Retinal pigment epithelial cell (primary cell): ENCODE results near the gene DNAH11.
A peak's percentile ranks its signal among the peaks of the same experiment; 100 is the strongest.
"Not testable (repeated sequence)": the region's sequence is repeated elsewhere in the genome, so short reads cannot be mapped to it uniquely, and the experiment has no call there.

Experiments used
- DNase-seq: peaks from one replicate; pipeline ENCODE4 v3.0.0-alpha.2; 2010; ENCODE audit warnings: low read depth
- H3K4me3 ChIP-seq: 2 replicates; pipeline ENCODE4 v1.5.1; 2011; ENCODE audit warnings: mild to moderate bottlenecking, low read length, control low read depth, moderate library complexity
- TF ChIP-seq, protein P1 (sequence below): conservative IDR thresholded peaks from 2 replicates; pipeline ENCODE4 v1.5.1; 2011; ENCODE audit warnings: low read depth, low read length, control low read depth, inconsistent platforms

The DNAH11 gene

DNA sequence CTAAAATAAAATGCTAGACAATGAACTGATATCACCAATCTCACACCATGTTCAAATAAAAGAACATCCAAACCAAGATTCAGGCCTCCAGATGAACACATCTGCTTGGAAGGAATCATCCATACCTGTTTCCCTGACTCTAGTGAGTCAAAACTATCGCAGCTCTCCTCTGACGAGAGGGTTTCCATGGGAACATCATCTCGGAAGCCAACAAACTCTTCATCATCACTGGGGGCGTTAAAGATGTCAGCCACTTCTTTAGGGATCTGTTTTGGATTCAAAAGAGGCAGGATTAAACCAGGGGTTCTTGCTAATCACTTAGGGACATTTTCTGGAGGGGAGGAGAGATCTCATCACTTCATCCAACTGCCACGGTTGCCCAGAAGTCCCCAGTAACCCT lies 373.8 kb downstream of the DNAH11 start:
- H3K4me3 ChIP-seq, result no peak overlapping the region
- no peak for DNase-seq
- TF ChIP-seq, protein P1, sequence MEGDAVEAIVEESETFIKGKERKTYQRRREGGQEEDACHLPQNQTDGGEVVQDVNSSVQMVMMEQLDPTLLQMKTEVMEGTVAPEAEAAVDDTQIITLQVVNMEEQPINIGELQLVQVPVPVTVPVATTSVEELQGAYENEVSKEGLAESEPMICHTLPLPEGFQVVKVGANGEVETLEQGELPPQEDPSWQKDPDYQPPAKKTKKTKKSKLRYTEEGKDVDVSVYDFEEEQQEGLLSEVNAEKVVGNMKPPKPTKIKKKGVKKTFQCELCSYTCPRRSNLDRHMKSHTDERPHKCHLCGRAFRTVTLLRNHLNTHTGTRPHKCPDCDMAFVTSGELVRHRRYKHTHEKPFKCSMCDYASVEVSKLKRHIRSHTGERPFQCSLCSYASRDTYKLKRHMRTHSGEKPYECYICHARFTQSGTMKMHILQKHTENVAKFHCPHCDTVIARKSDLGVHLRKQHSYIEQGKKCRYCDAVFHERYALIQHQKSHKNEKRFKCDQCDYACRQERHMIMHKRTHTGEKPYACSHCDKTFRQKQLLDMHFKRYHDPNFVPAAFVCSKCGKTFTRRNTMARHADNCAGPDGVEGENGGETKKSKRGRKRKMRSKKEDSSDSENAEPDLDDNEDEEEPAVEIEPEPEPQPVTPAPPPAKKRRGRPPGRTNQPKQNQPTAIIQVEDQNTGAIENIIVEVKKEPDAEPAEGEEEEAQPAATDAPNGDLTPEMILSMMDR, result no peak

DNA sequence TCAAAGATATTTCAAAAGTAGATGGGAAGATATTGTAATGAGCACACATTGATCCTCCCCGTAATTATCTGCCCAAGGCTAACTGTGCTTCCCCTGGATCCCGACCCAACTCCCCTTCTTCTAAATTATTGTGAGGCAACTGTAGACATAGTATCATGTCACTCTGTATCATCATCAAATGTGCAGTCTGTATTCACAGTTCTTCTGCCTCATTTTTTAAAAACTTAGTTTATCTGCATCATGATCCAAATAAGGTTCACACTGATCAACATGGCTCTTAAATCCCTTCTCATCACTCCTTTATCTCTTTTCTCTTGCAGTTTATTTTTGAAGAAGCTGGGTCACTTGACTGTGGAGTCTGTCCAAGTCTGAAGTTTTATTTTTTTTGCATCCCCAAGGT lies 375.4 kb downstream of the DNAH11 start:
- TF ChIP-seq, protein P1, result no peak
- H3K4me3 ChIP-seq, result no peak overlapping the region
- DNase-seq, result no peak

DNA sequence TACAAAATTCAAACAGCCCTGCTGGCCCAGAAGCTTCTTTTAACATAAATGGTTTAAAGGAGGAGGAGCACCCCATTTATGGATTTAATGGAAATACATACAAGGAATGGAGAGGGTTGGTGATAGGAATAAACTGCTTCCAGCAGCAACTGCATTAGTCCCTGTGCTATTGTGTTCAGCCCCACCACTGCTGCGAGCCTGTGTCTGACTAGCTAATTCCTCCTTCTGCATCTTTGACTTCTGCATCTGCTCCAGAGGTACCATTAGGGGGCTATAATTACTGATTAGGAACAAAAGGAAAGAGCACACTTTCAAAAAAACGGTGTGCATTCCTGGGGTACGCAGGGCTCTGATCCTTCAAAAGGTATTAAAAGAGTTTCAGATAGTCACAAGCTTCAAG lies 378.1 kb downstream of the DNAH11 start:
- H3K4me3 ChIP-seq, result no peak overlapping the region
- TF ChIP-seq, protein P1, result no peak
- DNase-seq, result no peak

DNA sequence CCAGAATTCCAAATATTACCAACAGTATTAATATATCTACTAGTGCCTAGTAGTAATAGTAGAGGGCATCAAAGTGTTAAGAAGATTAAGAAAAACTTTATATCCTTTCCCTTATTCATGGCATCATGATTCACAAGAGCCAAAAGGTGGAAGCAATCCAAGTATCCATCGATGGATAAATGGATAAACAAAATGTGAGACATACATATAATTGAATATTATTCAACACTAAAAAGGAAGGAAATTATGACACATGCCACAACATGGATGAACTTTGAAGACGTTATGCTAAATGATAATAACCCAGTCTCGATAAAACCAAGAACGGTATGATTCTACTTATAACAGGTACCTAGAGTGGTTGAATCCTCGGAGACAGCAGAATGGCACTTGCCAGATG lies 379.8 kb downstream of the DNAH11 start:
- no peak for DNase-seq
- TF ChIP-seq, protein P1, result no peak

DNA sequence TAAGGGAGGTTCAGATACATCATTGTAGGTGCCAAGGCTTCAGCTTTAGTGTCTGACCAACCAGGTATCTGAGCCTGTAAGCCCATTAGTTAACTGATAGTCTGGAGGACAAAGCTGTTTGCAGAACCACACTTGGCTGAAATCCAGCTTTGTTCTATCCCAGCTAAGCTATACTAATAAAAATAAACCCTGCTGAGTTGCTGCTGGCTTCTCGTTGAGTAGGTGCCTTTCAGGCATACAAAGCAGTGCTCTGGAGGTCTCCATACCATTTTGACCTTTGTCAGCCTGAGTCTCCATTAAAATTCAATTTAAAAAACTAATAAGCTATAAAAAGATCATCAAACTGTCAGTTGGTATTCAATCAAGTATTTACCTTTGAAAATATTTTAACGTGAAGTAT lies 380.8 kb downstream of the DNAH11 start:
- TF ChIP-seq, protein P1, result no peak
- H3K4me3 ChIP-seq, result no peak overlapping the region
- peak; percentile 69 for DNase-seq

More for the DNA sequence above, 379.8 kb downstream of the DNAH11 start:
- H3K4me3 ChIP-seq, result no peak overlapping the region

DNA sequence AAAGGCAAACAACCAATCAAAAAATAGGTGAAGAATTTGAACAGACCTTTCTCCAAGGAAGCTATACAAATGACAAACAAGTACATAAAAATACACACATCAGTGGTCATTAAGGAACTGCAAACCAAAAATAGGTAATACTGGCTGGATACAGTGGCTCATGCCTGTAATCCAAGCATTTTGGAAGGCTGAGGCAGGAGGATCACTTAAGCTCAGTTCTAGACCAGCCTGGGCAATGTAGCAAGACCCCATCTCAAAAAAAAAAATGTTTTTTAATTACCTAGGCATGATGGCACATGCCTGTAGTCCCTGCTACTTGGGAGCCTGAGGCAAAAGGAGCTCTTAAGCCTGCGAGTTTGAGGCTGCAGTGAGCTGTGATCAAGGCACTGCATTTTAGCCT lies 383.6 kb downstream of the DNAH11 start:
- TF ChIP-seq, protein P1, result no peak
- H3K4me3 ChIP-seq, result no peak overlapping the region
- no peak for DNase-seq

DNA sequence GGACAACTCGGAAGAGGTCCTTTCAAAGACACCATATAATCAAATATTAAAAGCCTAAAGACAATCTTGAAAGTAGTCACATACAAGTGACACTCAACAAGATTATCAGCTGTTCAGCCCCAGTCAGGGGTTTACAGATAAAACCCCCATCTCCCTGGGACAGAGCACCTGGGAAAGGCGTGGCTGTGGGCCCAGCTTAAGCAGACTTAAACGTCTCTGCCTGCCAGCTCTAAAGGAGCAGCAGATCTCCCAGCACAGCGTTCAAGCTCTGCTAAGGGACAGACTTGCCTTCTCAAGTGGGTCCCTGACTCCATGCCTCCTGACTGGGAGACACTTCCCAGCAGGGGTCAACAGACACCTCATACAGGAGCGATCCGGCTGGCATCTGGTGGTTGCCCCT lies 384.9 kb downstream of the DNAH11 start:
- no peak overlapping the region for H3K4me3 ChIP-seq
- TF ChIP-seq, protein P1, result no peak
- no peak for DNase-seq

DNA sequence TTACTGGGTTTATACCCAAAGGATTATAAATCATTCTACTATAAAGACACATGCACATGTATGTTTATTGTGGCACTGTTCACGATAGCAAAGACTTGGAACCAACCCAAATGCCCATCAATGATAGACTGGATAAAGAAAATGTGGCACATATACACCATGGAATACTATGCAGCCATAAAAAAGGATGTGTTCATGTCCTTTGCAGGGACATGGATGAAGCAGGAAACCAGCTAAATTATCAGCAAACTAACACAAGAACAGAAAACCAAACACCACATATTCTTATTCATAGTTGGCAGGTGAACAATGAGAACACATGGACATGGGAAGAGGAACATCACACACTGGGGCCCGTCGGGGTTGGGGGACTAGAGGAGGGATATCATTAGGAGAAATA lies 390.5 kb downstream of the DNAH11 start:
- DNase-seq, H3K4me3 ChIP-seq: not testable (repeated sequence)
